ENCODE data around the gene GHR.

GRCh38 chr5:42496397-42497156 lies 73.3 kb downstream of the GHR start:
- TF ChIP-seq ZNF155 (tag by site-specific recombination; IDR thresholded peaks at IDR 0.05) (no peak), ZNF121 (tag by site-specific recombination; IDR thresholded peaks at IDR 0.05) (no peak), SALL2 (tag by site-specific recombination; IDR thresholded peaks at IDR 0.05; ENCODE audit: borderline replicate concordance) (no peak)
